Mesendoderm (in vitro differentiated cells): Measurements from ENCODE around the gene BCAR3.
A peak's percentile ranks its signal among the peaks of the same experiment; 100 is the strongest.

Source experiments
- DNase-seq: peaks from one replicate; pipeline ENCODE4 v3.0.0; 2013
- H2AK5ac ChIP-seq: 2 replicates; pipeline ENCODE4 v1.6.1; 2013; ENCODE audit warnings: low read length, inconsistent platforms
- H2BK120ac ChIP-seq: 2 replicates; pipeline ENCODE4 v1.6.1; 2013; ENCODE audit warnings: low read depth, mild to moderate bottlenecking, low read length, moderate library complexity, mixed read lengths
- H2BK15ac ChIP-seq: replicated peaks from 2 replicates; pipeline ENCODE4 v1.6.1; 2013; ENCODE audit warnings: low read depth, mild to moderate bottlenecking, moderate library complexity
- H2BK5ac ChIP-seq: 2 replicates; pipeline ENCODE4 v1.6.1; 2013; ENCODE audit warnings: low read length, inconsistent platforms
- H3K18ac ChIP-seq: 2 replicates; pipeline ENCODE4 v1.6.1; 2013; ENCODE audit warnings: mild to moderate bottlenecking, low read length, mixed read lengths
- H3K23ac ChIP-seq: one replicate; pipeline ENCODE4 v1.6.1; 2013; ENCODE audit warnings: low read length
- H3K27ac ChIP-seq: 2 replicates; pipeline ENCODE4 v1.5.1; 2013; ENCODE audit warnings: low read depth, mild to moderate bottlenecking, inconsistent platforms, low read length, moderate library complexity
- H3K27me3 ChIP-seq: 2 replicates; pipeline ENCODE4 v1.6.1; 2013; ENCODE audit warnings: low read length, control low read depth, mild to moderate bottlenecking, inconsistent platforms; ENCODE audit not compliant: insufficient read depth, poor library complexity
- H3K36me3 ChIP-seq: 2 replicates; pipeline ENCODE4 v1.6.1; 2013; ENCODE audit warnings: low read length, inconsistent platforms; ENCODE audit not compliant: control insufficient read depth, insufficient read depth
- H3K4ac ChIP-seq: one replicate; pipeline ENCODE4 v1.6.1; 2013; ENCODE audit warnings: low read depth, mild to moderate bottlenecking, low read length, moderate library complexity
- H3K4me1 ChIP-seq: 2 replicates; pipeline ENCODE4 v1.6.1; 2013; ENCODE audit warnings: low read depth, low read length, inconsistent platforms; ENCODE audit not compliant: control insufficient read depth
- H3K4me2 ChIP-seq: 2 replicates; pipeline ENCODE4 v1.6.1; 2013; ENCODE audit warnings: low read length
- H3K4me3 ChIP-seq: 2 replicates; pipeline ENCODE4 v1.5.1; 2013; ENCODE audit warnings: mild to moderate bottlenecking, low read length
- H3K56ac ChIP-seq: one replicate; pipeline ENCODE4 v1.6.1; 2013; ENCODE audit warnings: low read length
- H3K79me1 ChIP-seq: 2 replicates; pipeline ENCODE4 v1.6.1; 2013; ENCODE audit warnings: low read length, inconsistent platforms
- H3K79me2 ChIP-seq: 2 replicates; pipeline ENCODE4 v1.6.1; 2013; ENCODE audit warnings: mild to moderate bottlenecking, low read length; ENCODE audit not compliant: control insufficient read depth, insufficient read depth
- H3K9ac ChIP-seq: 2 replicates; pipeline ENCODE4 v1.6.1; 2013; ENCODE audit warnings: low read length, inconsistent platforms
- H4K5ac ChIP-seq: one replicate; pipeline ENCODE4 v1.6.1; 2013; ENCODE audit warnings: low read length
- H4K8ac ChIP-seq: one replicate; pipeline ENCODE4 v1.6.1; 2013; ENCODE audit warnings: low read depth, mild to moderate bottlenecking, control low read depth, low read length, moderate library complexity
- WGBS: extraction: QIAGEN DNeasy Blood & Tissue Kit; methylation state at CpG from one replicate; pipeline ENCODE4 v1.1.7; 2013; ENCODE audit warnings: low lambda C conversion rate, missing lambda C conversion rate; ENCODE audit not compliant: insufficient coverage; ENCODE audit errors: extremely low coverage; 5-methylcytosine and 5-hydroxymethylcytosine counted together

BCAR3 gene

GRCh38 chr1:93633313-93633712, 48.3 kb downstream of the BCAR3 start:
- H3K36me3 ChIP-seq: peaks cover 2% of the 10 kb centered on the region
- no peak overlapping the region for H4K5ac ChIP-seq
- no peak overlapping the region for H2BK5ac ChIP-seq
- H3K56ac ChIP-seq: no peak overlapping the region
- H3K4me3 ChIP-seq: no peak overlapping the region
- peaks cover 20% of the 10 kb centered on the region for H3K79me2 ChIP-seq
- no CpG with 5 or more reads among the region's 4 CpGs for WGBS
- no peak overlapping the region for H3K23ac ChIP-seq
- no peak overlapping the region for H4K8ac ChIP-seq
- no peak overlapping the region for H2BK15ac ChIP-seq
- no peak overlapping the region for H2AK5ac ChIP-seq
- no peaks in the 10 kb centered on the region for H3K27me3 ChIP-seq
- no peak overlapping the region for H2BK120ac ChIP-seq
- no peak overlapping the region for H3K27ac ChIP-seq
- peaks cover 25% of the 10 kb centered on the region for H3K79me1 ChIP-seq
- H3K18ac ChIP-seq: no peak overlapping the region
- peaks cover 8% of the 10 kb centered on the region for H3K4me1 ChIP-seq
- no peak overlapping the region for H3K4me2 ChIP-seq
- no peak overlapping the region for H3K4ac ChIP-seq
- no peak for DNase-seq
- no peak overlapping the region for H3K9ac ChIP-seq

GRCh38 chr1:93631626-93632365, 49.8 kb downstream of the BCAR3 start:
- Histone ChIP-seq H3K4me3 (no peak overlapping the region), H3K27me3 (no peaks in the 10 kb centered on the region), H3K18ac (no peak overlapping the region), H2BK120ac (no peak overlapping the region), H3K56ac (no peak overlapping the region), H3K9ac (no peak overlapping the region), H2BK15ac (no peak overlapping the region), H3K27ac (no peak overlapping the region), H3K79me2 (peaks cover 26% of the 10 kb centered on the region), H3K23ac (no peak overlapping the region), H3K36me3 (peaks cover 2% of the 10 kb centered on the region), H3K4me1 (peaks cover 8% of the 10 kb centered on the region), H4K5ac (no peak overlapping the region), H2BK5ac (no peak overlapping the region), H3K4me2 (no peak overlapping the region), H2AK5ac (no peak overlapping the region), H4K8ac (no peak overlapping the region), H3K79me1 (peaks cover 24% of the 10 kb centered on the region), H3K4ac (no peak overlapping the region)
- DNase-seq: peak; percentile 78
- WGBS: no CpG with 5 or more reads among the region's 5 CpGs

GRCh38 chr1:93630168-93630567, 51.5 kb downstream of the BCAR3 start:
- Histone ChIP-seq H4K8ac (no peak overlapping the region), H3K56ac (no peak overlapping the region), H3K9ac (no peak overlapping the region), H2BK15ac (no peak overlapping the region), H3K18ac (no peak overlapping the region), H3K4me3 (no peak overlapping the region), H3K4me2 (no peak overlapping the region), H3K4me1 (peaks cover 15% of the 10 kb centered on the region), H2BK5ac (no peak overlapping the region), H3K79me1 (peaks cover 23% of the 10 kb centered on the region), H3K27me3 (no peaks in the 10 kb centered on the region), H3K23ac (no peak overlapping the region), H3K4ac (no peak overlapping the region), H3K27ac (no peak overlapping the region), H3K36me3 (no peaks in the 10 kb centered on the region), H2BK120ac (no peak overlapping the region), H4K5ac (no peak overlapping the region), H2AK5ac (no peak overlapping the region), H3K79me2 (peaks cover 30% of the 10 kb centered on the region)
- no CpG with 5 or more reads among the region's 3 CpGs for WGBS
- no peak for DNase-seq

- Histone ChIP-seq H3K18ac (no peak overlapping the region), H2BK120ac (no peak overlapping the region), H3K36me3 (no peaks in the 10 kb centered on the region), H4K8ac (no peak overlapping the region), H3K9ac (no peak overlapping the region), H3K23ac (no peak overlapping the region), H3K4ac (no peak overlapping the region), H3K27ac (no peak overlapping the region), H3K56ac (no peak overlapping the region), H3K4me2 (no peak overlapping the region), H2AK5ac (no peak overlapping the region), H3K79me2 (peaks cover 34% of the 10 kb centered on the region), H3K4me3 (no peak overlapping the region), H3K79me1 (peaks cover 24% of the 10 kb centered on the region), H2BK5ac (no peak overlapping the region), H2BK15ac (no peak overlapping the region), H3K4me1 (peaks cover 18% of the 10 kb centered on the region), H3K27me3 (no peaks in the 10 kb centered on the region), H4K5ac (no peak overlapping the region)
- peak; percentile 83 for DNase-seq
- no CpG with 5 or more reads among the region's 9 CpGs for WGBS
Measured at GRCh38 chr1:93629101-93630059, 52.3 kb downstream of the BCAR3 start.

GRCh38 chr1:93628681-93629080, 53.0 kb downstream of the BCAR3 start:
- H3K4me3 ChIP-seq: no peak overlapping the region
- WGBS: no CpG with 5 or more reads among the region's 3 CpGs

More at GRCh38 chr1:93628681-93629080, 53.0 kb downstream of the BCAR3 start:
- Histone ChIP-seq H3K27ac (no peak overlapping the region), H3K4ac (peak overlapping the region; percentile 0), H4K5ac (no peak overlapping the region), H3K79me2 (peaks cover 40% of the 10 kb centered on the region), H3K27me3 (no peaks in the 10 kb centered on the region), H3K79me1 (peaks cover 28% of the 10 kb centered on the region), H2BK15ac (no peak overlapping the region), H3K56ac (peak overlapping the region; percentile 1), H3K23ac (no peak overlapping the region), H2BK5ac (peak overlapping the region; percentile 2), H3K18ac (no peak overlapping the region), H4K8ac (no peak overlapping the region), H2BK120ac (no peak overlapping the region), H2AK5ac (peak overlapping the region; percentile 47), H3K9ac (no peak overlapping the region), H3K36me3 (no peaks in the 10 kb centered on the region), H3K4me1 (peaks cover 25% of the 10 kb centered on the region), H3K4me2 (no peak overlapping the region)
- DNase-seq: no peak
